Measurements from ENCODE around the gene ERC1.

ERC1 gene

DNA sequence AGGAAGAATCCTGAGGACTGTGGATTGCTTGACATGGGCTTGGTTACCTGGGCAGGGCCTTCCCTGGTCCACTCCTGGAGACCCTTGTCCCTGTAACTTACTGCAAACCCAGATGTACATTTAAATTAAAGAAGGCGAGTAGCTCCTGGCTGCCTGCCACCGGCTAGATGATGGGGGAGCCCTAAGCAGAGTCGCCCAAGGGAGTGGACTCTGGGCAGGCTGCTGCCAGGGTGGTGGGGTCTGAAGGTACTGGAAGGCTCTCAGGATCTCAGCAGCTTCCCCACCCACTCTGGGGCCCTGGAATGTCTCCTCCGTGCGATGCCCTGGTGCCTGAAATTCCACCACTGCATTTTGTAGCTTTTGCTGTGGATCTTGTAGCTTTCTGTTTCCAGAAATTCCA is 528.6 kb downstream of the ERC1 start:
- Histone ChIP-seq H3K79me2 (ENCODE audit: insufficient read depth, low read length) (no peaks in the 10 kb centered on the region), H3K9me2 (ENCODE audit: low read depth, low read length) (no peaks in the 10 kb centered on the region), H3K9me3 (ENCODE audit: low read length) (peaks cover 7% of the 10 kb centered on the region), H3K4me3 (ENCODE audit: low read depth, low read length, poor library complexity, severe bottlenecking) (no peak overlapping the region), H3F3A (ENCODE audit: insufficient read depth, low read length) (no peaks in the 10 kb centered on the region), H4K20me1 (ENCODE audit: insufficient read depth, low read length) (no peaks in the 10 kb centered on the region), H3K36me3 (ENCODE audit: insufficient read depth, low read length) (no peaks in the 10 kb centered on the region), H3K4me2 (ENCODE audit: low read length) (no peak overlapping the region), H3K27ac (ENCODE audit: low read depth, low read length, poor library complexity, severe bottlenecking) (no peak overlapping the region), H3K4me1 (ENCODE audit: insufficient read depth, low read length, severe bottlenecking) (no peaks in the 10 kb centered on the region), H3K27me3 (ENCODE audit: insufficient read depth, low read length) (no peaks in the 10 kb centered on the region), H2AFZ (ENCODE audit: low read length) (no peak overlapping the region), H3K9ac (ENCODE audit: low read length) (no peak overlapping the region)
- TF ChIP-seq EZH2 (IDR thresholded peaks at IDR 0.05; ENCODE audit: borderline replicate concordance, low read length) = no peak
- TF ChIP-seq, protein P1, sequence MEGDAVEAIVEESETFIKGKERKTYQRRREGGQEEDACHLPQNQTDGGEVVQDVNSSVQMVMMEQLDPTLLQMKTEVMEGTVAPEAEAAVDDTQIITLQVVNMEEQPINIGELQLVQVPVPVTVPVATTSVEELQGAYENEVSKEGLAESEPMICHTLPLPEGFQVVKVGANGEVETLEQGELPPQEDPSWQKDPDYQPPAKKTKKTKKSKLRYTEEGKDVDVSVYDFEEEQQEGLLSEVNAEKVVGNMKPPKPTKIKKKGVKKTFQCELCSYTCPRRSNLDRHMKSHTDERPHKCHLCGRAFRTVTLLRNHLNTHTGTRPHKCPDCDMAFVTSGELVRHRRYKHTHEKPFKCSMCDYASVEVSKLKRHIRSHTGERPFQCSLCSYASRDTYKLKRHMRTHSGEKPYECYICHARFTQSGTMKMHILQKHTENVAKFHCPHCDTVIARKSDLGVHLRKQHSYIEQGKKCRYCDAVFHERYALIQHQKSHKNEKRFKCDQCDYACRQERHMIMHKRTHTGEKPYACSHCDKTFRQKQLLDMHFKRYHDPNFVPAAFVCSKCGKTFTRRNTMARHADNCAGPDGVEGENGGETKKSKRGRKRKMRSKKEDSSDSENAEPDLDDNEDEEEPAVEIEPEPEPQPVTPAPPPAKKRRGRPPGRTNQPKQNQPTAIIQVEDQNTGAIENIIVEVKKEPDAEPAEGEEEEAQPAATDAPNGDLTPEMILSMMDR (IDR thresholded peaks at IDR 0.05; ENCODE audit: low read length) = no peak

DNA sequence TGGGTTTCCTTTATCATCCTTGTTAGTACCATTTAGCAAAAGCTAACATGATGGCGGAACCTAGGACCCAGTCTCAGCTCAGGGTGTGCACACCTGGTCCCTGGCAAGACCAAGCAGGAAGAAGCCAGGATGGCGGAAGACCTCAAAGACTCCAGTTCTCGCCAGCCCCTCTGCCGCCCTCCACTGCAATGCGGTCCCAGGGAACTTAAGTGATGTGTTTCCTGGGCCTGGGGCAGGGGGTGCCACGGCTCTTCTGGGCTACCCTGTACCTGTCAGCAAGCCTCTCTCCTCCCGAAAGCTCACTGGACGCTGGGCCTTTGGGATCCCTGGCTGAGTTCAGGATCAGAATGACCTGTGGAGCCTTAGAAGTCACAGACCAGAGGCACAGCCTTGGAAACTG is 532.0 kb downstream of the ERC1 start:
- no peak for TF ChIP-seq EZH2 (IDR thresholded peaks at IDR 0.05; ENCODE audit: borderline replicate concordance, low read length)
- TF ChIP-seq, protein P1 (IDR thresholded peaks at IDR 0.05; ENCODE audit: low read length) = no peak
- no peaks in the 10 kb centered on the region for H3F3A ChIP-seq (ENCODE audit: insufficient read depth, low read length)
- H3K4me3 ChIP-seq (ENCODE audit: low read depth, low read length, poor library complexity, severe bottlenecking) = no peak overlapping the region
- H3K9me2 ChIP-seq (ENCODE audit: low read depth, low read length) = no peaks in the 10 kb centered on the region
- H3K9me3 ChIP-seq (ENCODE audit: low read length) = no peaks in the 10 kb centered on the region
- H4K20me1 ChIP-seq (ENCODE audit: insufficient read depth, low read length) = no peaks in the 10 kb centered on the region
- no peak overlapping the region for H3K9ac ChIP-seq (ENCODE audit: low read length)
- H3K27me3 ChIP-seq (ENCODE audit: insufficient read depth, low read length) = 0 out of 2 replicates have a peak, but pooled peaks cover 5% of the 10 kb centered on the region
- peaks cover 12% of the 10 kb centered on the region for H3K4me1 ChIP-seq (ENCODE audit: insufficient read depth, low read length, severe bottlenecking)
- H2AFZ ChIP-seq (ENCODE audit: low read length) = no peak overlapping the region
- H3K27ac ChIP-seq (ENCODE audit: low read depth, low read length, poor library complexity, severe bottlenecking) = no peak overlapping the region
- H3K36me3 ChIP-seq (ENCODE audit: insufficient read depth, low read length) = no peaks in the 10 kb centered on the region
- H3K4me2 ChIP-seq (ENCODE audit: low read length) = no peak overlapping the region
- no peaks in the 10 kb centered on the region for H3K79me2 ChIP-seq (ENCODE audit: insufficient read depth, low read length)

GRCh38 chr12:1523558-1524050 is 532.6 kb downstream of the ERC1 start:
- Histone ChIP-seq H3K79me2 (ENCODE audit: insufficient read depth, low read length) (no peaks in the 10 kb centered on the region), H2AFZ (ENCODE audit: low read length) (no peak overlapping the region), H3K9me3 (ENCODE audit: low read length) (no peaks in the 10 kb centered on the region), H3K4me1 (ENCODE audit: insufficient read depth, low read length, severe bottlenecking) (peaks cover 12% of the 10 kb centered on the region), H4K20me1 (ENCODE audit: insufficient read depth, low read length) (no peaks in the 10 kb centered on the region), H3K4me2 (ENCODE audit: low read length) (no peak overlapping the region), H3K4me3 (ENCODE audit: low read depth, low read length, poor library complexity, severe bottlenecking) (no peak overlapping the region), H3F3A (ENCODE audit: insufficient read depth, low read length) (no peaks in the 10 kb centered on the region), H3K9me2 (ENCODE audit: low read depth, low read length) (no peaks in the 10 kb centered on the region), H3K9ac (ENCODE audit: low read length) (no peak overlapping the region), H3K27ac (ENCODE audit: low read depth, low read length, poor library complexity, severe bottlenecking) (no peak overlapping the region), H3K27me3 (ENCODE audit: insufficient read depth, low read length) (0 out of 2 replicates have a peak, but pooled peaks cover 6% of the 10 kb centered on the region), H3K36me3 (ENCODE audit: insufficient read depth, low read length) (no peaks in the 10 kb centered on the region)
- TF ChIP-seq EZH2 (IDR thresholded peaks at IDR 0.05; ENCODE audit: borderline replicate concordance, low read length) = no peak
- TF ChIP-seq, protein P1 (IDR thresholded peaks at IDR 0.05; ENCODE audit: low read length) = no peak

Data from OCI-LY1 (cell line).